WTC11 (cell line): ENCODE measurements around the gene SMPD1.

Experiments used
- CBFB ChIP-seq: sonication (generic); formaldehyde crosslinking; IDR thresholded peaks from 2 replicates; pipeline ENCODE4 v1.8.1; 2022; ENCODE audit warnings: mild to moderate bottlenecking, low read depth, missing genetic modification reagents
- CTCF ChIP-seq: fragments of 200-600 bp; IDR thresholded peaks from 2 replicates; pipeline ENCODE4 v1.8.0; 2022; ENCODE audit warnings: antibody characterized with exemption
- E2F4 ChIP-seq: sonication (generic); formaldehyde crosslinking; IDR thresholded peaks from 2 replicates; pipeline ENCODE4 v1.8.1; 2022; ENCODE audit warnings: low read depth, mild to moderate bottlenecking, moderate library complexity, missing genetic modification reagents, borderline replicate concordance
- SP1 ChIP-seq: sonication (generic); formaldehyde crosslinking; conservative IDR thresholded peaks from 2 replicates; pipeline ENCODE4 v1.8.1; 2022; ENCODE audit warnings: missing genetic modification reagents
- TP53 ChIP-seq: sonication (generic); formaldehyde crosslinking; IDR thresholded peaks from 2 replicates; pipeline ENCODE4 v1.8.1; 2023; ENCODE audit warnings: mild to moderate bottlenecking, missing genetic modification reagents
- ZNF423 ChIP-seq: fragments of 250-450 bp; sonication (Bioruptor Pico); IDR thresholded peaks from 2 replicates; pipeline ENCODE4 v2.1.2; 2022; ENCODE audit warnings: mild to moderate bottlenecking, moderate library complexity
- TF ChIP-seq, protein P1 (sequence below): fragments of 250-450 bp; sonication (Bioruptor Pico); IDR thresholded peaks from 2 replicates; pipeline ENCODE4 v1.9.0; 2021; ENCODE audit warnings: moderate library complexity, mild to moderate bottlenecking, inconsistent platforms, borderline replicate concordance
- TF ChIP-seq, protein P2 (sequence below): sonication (generic); formaldehyde crosslinking; IDR thresholded peaks from 2 replicates; pipeline ENCODE4 v1.8.1; 2023; ENCODE audit warnings: mild to moderate bottlenecking, missing genetic modification reagents, moderate library complexity

DNA sequence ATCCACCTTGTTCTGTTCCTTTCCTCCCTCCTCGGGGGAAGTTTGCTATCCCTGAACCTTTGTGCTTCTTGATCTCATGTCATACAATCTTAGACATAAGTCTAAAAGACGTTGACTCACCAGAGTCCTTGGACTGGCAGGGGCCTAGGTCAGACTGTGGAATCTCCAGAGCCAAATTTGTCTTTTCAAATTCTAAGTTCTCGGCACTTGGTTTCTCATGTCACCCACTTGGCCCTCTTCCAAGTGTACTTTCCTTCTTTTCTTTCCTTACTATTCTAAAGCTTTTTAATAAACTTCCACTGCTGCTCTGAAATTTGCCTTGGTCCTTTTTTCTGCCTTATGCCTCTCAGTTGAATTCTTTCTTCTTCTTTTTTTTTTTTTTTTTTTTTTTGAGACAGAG lies 30.1 kb upstream of the SMPD1 start:
- TF ChIP-seq, protein P1, sequence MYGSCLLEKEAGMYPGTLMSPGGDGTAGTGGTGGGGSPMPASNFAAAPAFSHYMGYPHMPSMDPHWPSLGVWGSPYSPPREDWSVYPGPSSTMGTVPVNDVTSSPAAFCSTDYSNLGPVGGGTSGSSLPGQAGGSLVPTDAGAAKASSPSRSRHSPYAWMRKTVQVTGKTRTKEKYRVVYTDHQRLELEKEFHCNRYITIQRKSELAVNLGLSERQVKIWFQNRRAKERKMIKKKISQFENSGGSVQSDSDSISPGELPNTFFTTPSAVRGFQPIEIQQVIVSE = no peak
- TF ChIP-seq CTCF (no peak), CBFB (CRISPR knock-in tag) (no peak), E2F4 (no peak), ZNF423 (CRISPR knock-in tag) (no peak), SP1 (no peak), TP53 (CRISPR knock-in tag) (no peak)
- TF ChIP-seq, protein P2, sequence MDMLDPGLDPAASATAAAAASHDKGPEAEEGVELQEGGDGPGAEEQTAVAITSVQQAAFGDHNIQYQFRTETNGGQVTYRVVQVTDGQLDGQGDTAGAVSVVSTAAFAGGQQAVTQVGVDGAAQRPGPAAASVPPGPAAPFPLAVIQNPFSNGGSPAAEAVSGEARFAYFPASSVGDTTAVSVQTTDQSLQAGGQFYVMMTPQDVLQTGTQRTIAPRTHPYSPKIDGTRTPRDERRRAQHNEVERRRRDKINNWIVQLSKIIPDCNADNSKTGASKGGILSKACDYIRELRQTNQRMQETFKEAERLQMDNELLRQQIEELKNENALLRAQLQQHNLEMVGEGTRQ = no peak
